Measurements from ENCODE around the gene GTF2A2.

DNA sequence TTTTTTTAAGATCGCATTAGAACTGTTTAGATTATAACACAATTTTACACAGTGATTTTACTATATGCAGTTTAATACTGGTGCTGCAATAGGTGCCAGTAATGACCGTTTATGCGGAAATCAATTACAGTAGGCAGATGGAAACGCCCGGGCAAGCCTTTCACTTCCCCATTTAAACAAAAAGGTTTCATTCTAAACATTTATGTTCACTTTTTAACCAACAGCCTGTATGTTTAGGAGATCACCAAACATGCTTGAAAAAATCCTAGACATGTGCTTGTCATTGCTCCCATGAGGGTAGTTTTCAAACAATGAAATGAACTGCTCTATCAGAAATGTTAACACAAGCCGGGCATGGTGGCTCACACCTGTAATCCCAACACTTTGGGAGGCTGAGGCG is 29.1 kb upstream of the GTF2A2 start:
- TF ChIP-seq, protein P1, sequence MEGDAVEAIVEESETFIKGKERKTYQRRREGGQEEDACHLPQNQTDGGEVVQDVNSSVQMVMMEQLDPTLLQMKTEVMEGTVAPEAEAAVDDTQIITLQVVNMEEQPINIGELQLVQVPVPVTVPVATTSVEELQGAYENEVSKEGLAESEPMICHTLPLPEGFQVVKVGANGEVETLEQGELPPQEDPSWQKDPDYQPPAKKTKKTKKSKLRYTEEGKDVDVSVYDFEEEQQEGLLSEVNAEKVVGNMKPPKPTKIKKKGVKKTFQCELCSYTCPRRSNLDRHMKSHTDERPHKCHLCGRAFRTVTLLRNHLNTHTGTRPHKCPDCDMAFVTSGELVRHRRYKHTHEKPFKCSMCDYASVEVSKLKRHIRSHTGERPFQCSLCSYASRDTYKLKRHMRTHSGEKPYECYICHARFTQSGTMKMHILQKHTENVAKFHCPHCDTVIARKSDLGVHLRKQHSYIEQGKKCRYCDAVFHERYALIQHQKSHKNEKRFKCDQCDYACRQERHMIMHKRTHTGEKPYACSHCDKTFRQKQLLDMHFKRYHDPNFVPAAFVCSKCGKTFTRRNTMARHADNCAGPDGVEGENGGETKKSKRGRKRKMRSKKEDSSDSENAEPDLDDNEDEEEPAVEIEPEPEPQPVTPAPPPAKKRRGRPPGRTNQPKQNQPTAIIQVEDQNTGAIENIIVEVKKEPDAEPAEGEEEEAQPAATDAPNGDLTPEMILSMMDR (IDR thresholded peaks at IDR 0.05), result no peak
- no peak for TF ChIP-seq EZH2 (IDR thresholded peaks at IDR 0.05; ENCODE audit: borderline replicate concordance, insufficient read depth, low read depth, low read length, poor library complexity, severe bottlenecking)

Measured in B cell (primary cell).